ENCODE data around the gene RAP1GAP2. TPM values are rescaled to one million over a fixed set of nuclear protein-coding genes. Genes with fewer than 3 reads are reported as not detected.

RAP1GAP2 gene
- total RNA-seq, 1 experiment from 2014 or later: 1.3 TPM

- DNase-seq (ENCODE audit: low read depth): no peak
Measured at GRCh38 chr17:2853283-2854142, 57.3 kb downstream of the RAP1GAP2 start.

- DNase-seq (ENCODE audit: low read depth): no peak
Measured at GRCh38 chr17:2854143-2855055, 58.2 kb downstream of the RAP1GAP2 start.

DNA sequence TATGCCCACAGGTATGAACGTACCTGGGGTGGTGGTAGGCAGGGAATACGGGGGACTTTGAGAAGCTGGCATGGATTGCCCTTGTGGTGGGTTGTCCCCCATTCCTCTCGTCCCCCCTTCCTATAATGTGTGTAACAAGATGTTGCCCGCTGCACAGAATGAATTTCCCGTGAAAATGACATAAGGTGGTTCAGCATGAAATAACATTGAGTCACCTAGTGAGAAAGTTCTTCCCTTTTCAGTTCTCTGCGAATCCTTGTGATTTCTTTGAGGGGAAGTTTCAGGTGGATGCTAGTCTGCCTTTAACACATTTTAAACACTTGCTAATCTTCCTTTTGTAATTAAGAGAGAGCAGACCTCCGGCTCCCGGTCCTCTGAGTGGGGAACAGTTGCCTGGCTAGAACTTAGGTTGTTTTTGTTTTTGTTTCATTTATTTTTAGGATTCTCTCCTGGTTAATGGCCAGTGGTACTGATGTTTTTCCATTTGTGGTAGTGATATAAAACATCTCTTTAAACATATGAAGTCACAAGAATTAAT lies 58.9 kb downstream of the RAP1GAP2 start:
- no peak for DNase-seq (ENCODE audit: low read depth)

GRCh38 chr17:2856727-2857126 lies 60.5 kb downstream of the RAP1GAP2 start:
- DNase-seq (ENCODE audit: low read depth): no peak

DNA sequence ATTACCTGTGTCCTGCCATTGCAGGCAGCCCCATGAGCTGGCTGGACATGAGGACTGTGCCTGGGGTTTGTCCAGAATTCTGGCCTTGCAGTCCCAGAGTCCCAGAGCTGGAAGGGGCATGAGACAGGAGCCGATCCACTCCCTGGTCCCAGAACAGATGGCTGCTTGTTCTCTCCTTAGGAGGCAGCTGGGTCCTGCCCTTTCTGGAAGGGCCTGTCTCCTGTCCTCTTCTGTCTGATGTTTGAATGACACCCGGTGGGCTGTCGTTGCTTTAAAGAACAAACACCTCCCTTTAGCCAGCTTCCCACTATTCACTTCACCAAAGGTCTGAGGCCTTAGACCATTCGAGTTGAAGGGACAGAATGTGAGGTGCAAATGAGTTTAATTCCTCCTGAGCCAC lies 63.8 kb downstream of the RAP1GAP2 start:
- DNase-seq (ENCODE audit: low read depth): no peak

DNA sequence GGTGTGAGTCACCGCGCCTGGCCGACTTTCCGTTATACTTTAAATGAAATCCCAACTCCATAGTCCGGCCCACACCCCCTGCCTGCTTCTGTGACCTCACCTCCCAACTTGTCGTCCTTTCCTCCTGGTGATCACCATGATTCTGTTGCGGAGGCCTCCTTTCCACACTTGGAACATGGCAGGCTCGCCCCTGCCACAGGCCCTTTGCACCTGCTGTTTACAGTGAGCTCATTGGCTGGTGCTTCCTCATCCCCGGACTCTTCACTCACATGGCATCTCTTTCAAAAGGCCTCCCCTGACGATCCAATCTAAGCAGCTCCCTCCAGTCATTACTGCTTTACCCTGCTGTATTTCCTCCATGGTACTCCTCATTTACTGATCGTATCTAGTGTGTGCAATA lies 64.6 kb downstream of the RAP1GAP2 start:
- no peak for DNase-seq (ENCODE audit: low read depth)

- no peak for DNase-seq (ENCODE audit: low read depth)
Measured at GRCh38 chr17:2862197-2862596, 66.0 kb downstream of the RAP1GAP2 start.

DNA sequence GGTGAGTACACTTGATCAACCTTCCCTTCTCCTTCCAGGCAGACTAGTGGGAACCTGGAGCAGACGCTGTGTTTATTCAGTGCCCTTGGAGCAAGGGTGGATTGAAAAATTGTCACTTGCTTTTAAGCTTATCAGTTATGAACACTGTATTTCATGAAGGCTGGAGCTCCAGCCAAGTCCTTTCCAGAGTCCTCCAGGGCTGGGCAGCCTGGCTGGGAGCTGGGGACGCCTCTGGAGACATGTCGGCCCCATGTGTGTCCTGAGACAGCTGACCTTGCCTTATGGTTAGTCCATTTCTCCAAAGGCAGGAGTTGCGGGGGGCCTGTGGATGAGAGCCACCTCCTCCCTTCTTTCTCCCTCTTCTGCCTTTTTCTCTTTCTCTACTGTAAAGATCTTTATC lies 67.0 kb downstream of the RAP1GAP2 start:
- no peak for DNase-seq (ENCODE audit: low read depth)

- no peak for DNase-seq (ENCODE audit: low read depth)
Measured at GRCh38 chr17:2865228-2865627, 69.0 kb downstream of the RAP1GAP2 start.

DNA sequence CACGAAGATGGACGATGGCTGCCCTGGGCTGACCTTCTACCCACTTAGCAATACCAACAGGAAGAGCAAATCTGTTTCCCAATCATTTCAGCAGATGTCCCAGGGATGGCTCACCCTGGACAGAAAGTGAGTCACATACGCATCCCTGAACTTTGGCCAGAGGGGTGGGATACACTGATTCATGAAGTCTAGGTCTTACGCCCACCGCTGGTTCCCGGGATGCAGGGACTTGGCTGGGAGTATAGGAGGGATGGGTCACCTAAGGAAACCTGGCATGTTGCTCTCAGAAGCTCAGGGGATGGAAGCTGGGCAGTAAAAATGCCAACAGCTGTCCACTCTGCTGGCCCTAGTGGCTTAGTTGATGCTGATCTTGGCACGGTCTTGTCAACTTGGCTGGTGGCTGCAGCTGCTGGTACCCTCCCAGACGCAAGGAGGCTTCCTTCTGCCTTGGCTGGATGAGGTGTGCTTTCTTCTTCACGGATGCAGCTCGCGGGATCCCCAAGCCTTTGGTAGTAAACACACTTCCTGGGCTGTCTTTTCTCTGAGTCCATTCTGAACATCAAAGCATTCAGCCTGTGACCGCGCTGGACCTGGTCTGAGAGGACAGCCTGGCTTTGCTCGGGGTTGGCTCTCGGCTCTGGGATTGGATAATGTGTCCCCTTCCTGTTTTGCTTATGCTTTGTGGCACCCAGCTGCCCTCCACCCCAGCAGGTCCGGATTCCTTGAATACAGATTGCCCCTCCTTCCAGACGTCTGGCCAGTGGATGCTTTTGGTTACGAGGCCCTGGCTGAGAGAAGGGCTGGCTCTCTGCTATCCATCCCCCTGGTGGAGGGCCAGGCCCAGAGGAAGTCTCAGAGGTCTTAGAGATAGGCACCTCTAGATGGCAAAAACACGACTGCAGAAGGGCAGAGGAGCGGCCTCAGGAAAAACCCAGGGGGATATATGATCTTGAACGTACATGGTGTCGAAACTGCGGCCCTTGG lies 71.5 kb downstream of the RAP1GAP2 start:
- peak; percentile 67 for DNase-seq (ENCODE audit: low read depth)

DNA sequence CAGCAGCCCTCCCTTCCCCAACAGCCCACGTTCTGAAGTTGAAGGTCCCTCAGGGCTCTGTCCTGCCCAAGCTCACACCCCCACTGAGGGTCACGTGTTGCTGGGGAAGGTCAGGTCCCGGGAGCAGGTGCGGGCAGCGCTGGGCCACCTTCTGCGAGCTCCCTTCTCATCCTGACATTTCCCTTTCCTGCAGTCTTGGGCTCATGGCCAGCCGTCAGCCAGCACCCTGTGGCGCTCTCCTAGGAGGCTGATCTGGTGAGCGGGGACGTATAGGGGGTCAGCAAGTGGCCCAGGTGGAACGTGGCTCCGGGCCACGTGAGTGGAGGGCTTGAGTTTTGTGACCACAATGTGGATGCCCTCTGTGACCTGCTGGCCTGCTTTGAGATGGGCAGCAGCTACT lies 73.4 kb downstream of the RAP1GAP2 start:
- no peak for DNase-seq (ENCODE audit: low read depth)

- DNase-seq (ENCODE audit: low read depth): no peak
Measured at GRCh38 chr17:2871205-2871604, 75.0 kb downstream of the RAP1GAP2 start.

DNA sequence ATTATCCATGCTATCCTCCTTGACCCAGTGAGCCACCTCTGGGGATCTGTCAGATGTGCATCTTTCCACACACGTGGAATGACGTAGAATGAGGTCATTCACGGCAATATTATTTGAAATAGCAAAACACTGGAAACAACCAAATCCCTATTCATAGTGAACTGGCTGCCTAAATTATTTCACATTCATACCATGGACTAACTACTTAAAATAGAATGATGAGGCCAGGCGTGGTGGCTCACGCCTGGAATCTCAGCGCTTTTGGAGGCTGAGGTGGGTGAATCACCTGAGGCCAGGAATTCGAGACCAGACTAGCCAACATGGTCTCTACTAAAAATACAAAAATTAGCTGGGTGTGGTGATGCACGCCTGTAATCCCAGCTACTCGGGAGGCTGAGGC lies 75.5 kb downstream of the RAP1GAP2 start:
- DNase-seq (ENCODE audit: low read depth): no peak

- DNase-seq (ENCODE audit: low read depth): no peak
Measured at GRCh38 chr17:2872282-2872681, 76.0 kb downstream of the RAP1GAP2 start.

GRCh38 chr17:2874189-2874686 lies 78.0 kb downstream of the RAP1GAP2 start:
- DNase-seq (ENCODE audit: low read depth): no peak

DNA sequence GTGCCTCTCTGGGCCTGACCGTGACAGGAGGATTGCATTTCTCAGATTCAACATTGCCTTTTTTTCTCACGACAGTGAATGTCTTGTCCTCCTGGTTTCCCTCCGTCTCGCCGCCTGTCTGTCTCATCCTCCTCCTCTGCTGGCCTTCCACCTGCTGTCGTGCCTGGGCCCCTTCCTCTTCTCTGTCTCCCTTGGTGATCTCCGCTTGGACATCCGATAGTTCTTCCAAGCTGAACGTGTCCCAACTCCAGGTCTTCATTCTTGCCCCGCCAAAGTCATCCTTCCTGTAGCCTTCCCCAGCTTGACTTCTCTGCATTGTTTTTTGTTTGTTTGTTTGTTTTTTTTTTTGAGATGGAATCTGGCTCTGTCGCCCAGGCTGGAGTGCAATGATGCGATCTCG lies 79.4 kb downstream of the RAP1GAP2 start:
- DNase-seq (ENCODE audit: low read depth): no peak

- no peak for DNase-seq (ENCODE audit: low read depth)
Measured at GRCh38 chr17:2876467-2876866, 80.2 kb downstream of the RAP1GAP2 start.

DNA sequence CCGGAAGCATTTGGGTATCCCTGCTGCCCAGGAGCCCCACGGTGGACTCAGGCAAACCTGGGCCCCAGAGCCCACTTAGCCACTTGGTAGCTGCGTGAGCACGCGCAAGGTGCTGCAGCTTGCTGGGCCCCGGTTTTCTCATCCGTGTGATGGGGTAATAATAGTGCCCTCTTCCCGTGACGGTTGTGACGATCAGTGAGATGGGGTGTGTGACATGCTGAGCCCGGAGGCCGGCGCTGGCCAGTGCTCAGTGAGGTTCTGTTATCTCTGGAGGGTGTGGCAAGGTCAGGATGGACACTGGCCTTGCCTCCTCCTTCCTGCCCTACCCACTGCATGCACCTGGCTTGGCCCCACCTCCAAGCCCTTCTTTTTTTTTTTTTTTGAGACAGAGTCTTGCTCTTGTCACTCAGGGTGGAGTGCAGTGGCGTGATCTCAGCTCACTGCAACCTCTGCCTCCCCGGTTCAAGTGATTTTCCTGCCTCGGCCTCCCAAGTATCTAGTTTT lies 82.6 kb downstream of the RAP1GAP2 start:
- no peak for DNase-seq (ENCODE audit: low read depth)

- no peak for DNase-seq (ENCODE audit: low read depth)
Measured at GRCh38 chr17:2880050-2880449, 83.8 kb downstream of the RAP1GAP2 start.

GRCh38 chr17:2881295-2881694 lies 85.1 kb downstream of the RAP1GAP2 start:
- DNase-seq (ENCODE audit: low read depth): no peak
